ENCODE measurements around the gene AQP6. TPM values are rescaled to one million over a fixed set of nuclear protein-coding genes. Genes with fewer than 3 reads are reported as not detected.
A peak's percentile ranks its signal among the peaks of the same experiment; 100 is the strongest.

Gene AQP6
- polyA plus RNA-seq, 1 of the 3 experiments (the other 2 are of a cell fraction) = 0.10 TPM

GRCh38 chr12:50025187-50026059 lies 52.7 kb downstream of the AQP6 start, which contains the start of gene RACGAP1 (continued):
- TF ChIP-seq MAX (IDR thresholded peaks at IDR 0.05; ENCODE audit: low read depth) = peak; percentile 64; the same call in 1 of the 2 replicates
- TF ChIP-seq RCOR1 (IDR thresholded peaks at IDR 0.05; ENCODE audit: low read length) = no peak
- no peak for TF ChIP-seq SMC3 (IDR thresholded peaks at IDR 0.05; ENCODE audit: low read depth, low read length)
- TF ChIP-seq RXRA (IDR thresholded peaks at IDR 0.05; ENCODE audit: borderline replicate concordance, low read depth) = no peak
- TF ChIP-seq CHD2 (IDR thresholded peaks at IDR 0.05; ENCODE audit: low read length, partially characterized antibody) = peak; percentile 98
- peak; percentile 96 for TF ChIP-seq ELF1 (IDR thresholded peaks at IDR 0.05)
- TF ChIP-seq FOXM1 (IDR thresholded peaks at IDR 0.05; ENCODE audit: low read depth) = peak; percentile 99

- no peaks in the 10 kb centered on the region for H4K20me1 ChIP-seq (ENCODE audit: insufficient read depth)
- peaks cover 36% of the 10 kb centered on the region for H3K79me2 ChIP-seq (ENCODE audit: insufficient read depth)
- H3K4me2 ChIP-seq = no peak overlapping the region
- no peaks in the 10 kb centered on the region; a peak in 2 of 4 replicates for H3K4me1 ChIP-seq (ENCODE audit: control insufficient read depth in 1 of 2, insufficient read depth in 2 of 2, low read depth in 1 of 2, low read length in 1 of 2)
- no peaks in the 10 kb centered on the region for H3K27me3 ChIP-seq (ENCODE audit: insufficient read depth)
- TF ChIP-seq EZH2phosphoT487 (IDR thresholded peaks at IDR 0.05; ENCODE audit: borderline replicate concordance, low read depth) (no peak), NFIC (IDR thresholded peaks at IDR 0.05; ENCODE audit: borderline replicate concordance) (no peak), TAF1 (IDR thresholded peaks at IDR 0.05; ENCODE audit: borderline replicate concordance, low read depth, low read length) (no peak), SMC3 (IDR thresholded peaks at IDR 0.05; ENCODE audit: low read depth, low read length) (no peak), FOXM1 (IDR thresholded peaks at IDR 0.05; ENCODE audit: low read depth) (no peak), FOXJ3 (CRISPR knock-in tag; IDR thresholded peaks at IDR 0.05) (no peak), RFX5 (IDR thresholded peaks at IDR 0.05; ENCODE audit: low read length) (no peak), RAD21 (IDR thresholded peaks at IDR 0.05; ENCODE audit: low read length) (no peak), ELF1 (IDR thresholded peaks at IDR 0.05) (no peak), POLR2AphosphoS5 (IDR thresholded peaks at IDR 0.05; ENCODE audit: low read depth, low read length) (no peak), YY1 (IDR thresholded peaks at IDR 0.05; ENCODE audit: low read depth) (no peak)
- TF ChIP-seq, protein P1, sequence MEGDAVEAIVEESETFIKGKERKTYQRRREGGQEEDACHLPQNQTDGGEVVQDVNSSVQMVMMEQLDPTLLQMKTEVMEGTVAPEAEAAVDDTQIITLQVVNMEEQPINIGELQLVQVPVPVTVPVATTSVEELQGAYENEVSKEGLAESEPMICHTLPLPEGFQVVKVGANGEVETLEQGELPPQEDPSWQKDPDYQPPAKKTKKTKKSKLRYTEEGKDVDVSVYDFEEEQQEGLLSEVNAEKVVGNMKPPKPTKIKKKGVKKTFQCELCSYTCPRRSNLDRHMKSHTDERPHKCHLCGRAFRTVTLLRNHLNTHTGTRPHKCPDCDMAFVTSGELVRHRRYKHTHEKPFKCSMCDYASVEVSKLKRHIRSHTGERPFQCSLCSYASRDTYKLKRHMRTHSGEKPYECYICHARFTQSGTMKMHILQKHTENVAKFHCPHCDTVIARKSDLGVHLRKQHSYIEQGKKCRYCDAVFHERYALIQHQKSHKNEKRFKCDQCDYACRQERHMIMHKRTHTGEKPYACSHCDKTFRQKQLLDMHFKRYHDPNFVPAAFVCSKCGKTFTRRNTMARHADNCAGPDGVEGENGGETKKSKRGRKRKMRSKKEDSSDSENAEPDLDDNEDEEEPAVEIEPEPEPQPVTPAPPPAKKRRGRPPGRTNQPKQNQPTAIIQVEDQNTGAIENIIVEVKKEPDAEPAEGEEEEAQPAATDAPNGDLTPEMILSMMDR (IDR thresholded peaks at IDR 0.05) = no peak
- TF ChIP-seq, protein P2, sequence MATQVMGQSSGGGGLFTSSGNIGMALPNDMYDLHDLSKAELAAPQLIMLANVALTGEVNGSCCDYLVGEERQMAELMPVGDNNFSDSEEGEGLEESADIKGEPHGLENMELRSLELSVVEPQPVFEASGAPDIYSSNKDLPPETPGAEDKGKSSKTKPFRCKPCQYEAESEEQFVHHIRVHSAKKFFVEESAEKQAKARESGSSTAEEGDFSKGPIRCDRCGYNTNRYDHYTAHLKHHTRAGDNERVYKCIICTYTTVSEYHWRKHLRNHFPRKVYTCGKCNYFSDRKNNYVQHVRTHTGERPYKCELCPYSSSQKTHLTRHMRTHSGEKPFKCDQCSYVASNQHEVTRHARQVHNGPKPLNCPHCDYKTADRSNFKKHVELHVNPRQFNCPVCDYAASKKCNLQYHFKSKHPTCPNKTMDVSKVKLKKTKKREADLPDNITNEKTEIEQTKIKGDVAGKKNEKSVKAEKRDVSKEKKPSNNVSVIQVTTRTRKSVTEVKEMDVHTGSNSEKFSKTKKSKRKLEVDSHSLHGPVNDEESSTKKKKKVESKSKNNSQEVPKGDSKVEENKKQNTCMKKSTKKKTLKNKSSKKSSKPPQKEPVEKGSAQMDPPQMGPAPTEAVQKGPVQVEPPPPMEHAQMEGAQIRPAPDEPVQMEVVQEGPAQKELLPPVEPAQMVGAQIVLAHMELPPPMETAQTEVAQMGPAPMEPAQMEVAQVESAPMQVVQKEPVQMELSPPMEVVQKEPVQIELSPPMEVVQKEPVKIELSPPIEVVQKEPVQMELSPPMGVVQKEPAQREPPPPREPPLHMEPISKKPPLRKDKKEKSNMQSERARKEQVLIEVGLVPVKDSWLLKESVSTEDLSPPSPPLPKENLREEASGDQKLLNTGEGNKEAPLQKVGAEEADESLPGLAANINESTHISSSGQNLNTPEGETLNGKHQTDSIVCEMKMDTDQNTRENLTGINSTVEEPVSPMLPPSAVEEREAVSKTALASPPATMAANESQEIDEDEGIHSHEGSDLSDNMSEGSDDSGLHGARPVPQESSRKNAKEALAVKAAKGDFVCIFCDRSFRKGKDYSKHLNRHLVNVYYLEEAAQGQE (IDR thresholded peaks at IDR 0.05; ENCODE audit: low read depth, low read length) = no peak
- TF ChIP-seq, protein P3, sequence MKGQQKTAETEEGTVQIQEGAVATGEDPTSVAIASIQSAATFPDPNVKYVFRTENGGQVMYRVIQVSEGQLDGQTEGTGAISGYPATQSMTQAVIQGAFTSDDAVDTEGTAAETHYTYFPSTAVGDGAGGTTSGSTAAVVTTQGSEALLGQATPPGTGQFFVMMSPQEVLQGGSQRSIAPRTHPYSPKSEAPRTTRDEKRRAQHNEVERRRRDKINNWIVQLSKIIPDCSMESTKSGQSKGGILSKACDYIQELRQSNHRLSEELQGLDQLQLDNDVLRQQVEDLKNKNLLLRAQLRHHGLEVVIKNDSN (IDR thresholded peaks at IDR 0.05; ENCODE audit: borderline replicate concordance, low read depth) = no peak
- peaks cover 5% of the 10 kb centered on the region for H3F3A ChIP-seq (replicated peaks; ENCODE audit: insufficient read depth)
- H3K9ac ChIP-seq = no peak overlapping the region
- no peaks in the 10 kb centered on the region for H3K36me3 ChIP-seq (replicated peaks in 1 of 2; ENCODE audit: control insufficient read depth in 1 of 2, insufficient read depth in 2 of 2, low read length in 1 of 2)
- 91% methylated on average over 3 of the region's 3 CpGs for WGBS (ENCODE audit: low lambda C conversion rate)
- DNase-seq = no peak
- ChIA-PET CTCF (interaction anchor here (1.5 to 4.1 kb wide), 3 partner anchors 11 to 12 kb away, joined by 4 to 25 read pairs (median 9); no protein-coding TSS in a partner anchor), POLR2A (no interaction called here)
- no peak overlapping the region for H3K27ac ChIP-seq (ENCODE audit: low read depth in 2 of 2, low read length in 1 of 2)
- no peaks in the 10 kb centered on the region for H3K9me3 ChIP-seq
- no peak overlapping the region for H3K4me3 ChIP-seq (ENCODE audit: low read depth in 2 of 2, low read length in 1 of 2)
- H3K9me2 ChIP-seq = no peaks in the 10 kb centered on the region
- no peak overlapping the region for H2AFZ ChIP-seq (ENCODE audit: low read depth)
Measured at GRCh38 chr12:50026691-50027090, 53.9 kb downstream of the AQP6 start.

Measured in SK-N-SH (cell line).